ENCODE measurements around the gene MMEL1.

DNA sequence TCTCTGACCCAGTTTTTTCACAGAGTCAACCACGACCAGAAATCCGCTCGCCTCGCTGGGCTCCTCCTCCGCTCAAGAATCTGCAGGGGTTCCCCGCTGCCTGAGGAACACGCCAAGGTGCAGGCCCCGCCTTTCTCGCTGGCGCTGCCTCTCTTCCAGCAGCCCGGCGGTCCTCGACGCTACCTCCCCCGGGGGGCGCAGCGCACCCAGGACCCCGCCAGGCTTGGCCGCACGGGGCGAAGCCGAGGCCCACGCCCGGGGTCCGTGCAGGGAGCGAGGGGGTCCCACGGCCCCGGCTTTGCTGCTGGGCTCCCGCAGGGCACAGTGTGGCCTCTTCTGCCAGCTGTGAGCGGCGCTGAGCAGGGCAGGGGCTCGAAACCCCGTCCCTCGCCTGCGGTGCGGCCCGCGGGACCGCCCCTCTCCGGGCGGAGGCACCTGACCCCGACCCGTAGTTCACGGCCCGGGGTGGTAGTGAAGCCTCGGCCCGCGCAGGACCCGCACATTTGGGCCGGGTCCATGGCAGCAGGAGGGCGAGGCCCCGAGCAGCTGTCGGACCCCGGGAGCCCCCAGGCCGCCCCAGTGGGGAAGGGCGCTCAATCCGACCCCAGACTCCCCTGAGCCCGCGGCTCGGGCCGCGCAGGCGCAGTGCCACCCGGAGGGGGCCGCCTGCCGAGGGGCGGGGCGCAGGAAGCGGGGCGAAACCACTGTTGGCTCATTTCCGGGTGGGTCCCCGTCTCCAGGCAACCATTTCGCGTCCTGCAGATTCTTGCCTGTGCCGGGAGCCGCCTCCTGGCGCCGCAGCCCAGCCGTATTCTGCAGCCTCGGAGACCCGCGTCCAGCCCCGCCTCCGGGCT, 10.0 kb upstream of the MMEL1 start:
- TF ChIP-seq, protein P1, sequence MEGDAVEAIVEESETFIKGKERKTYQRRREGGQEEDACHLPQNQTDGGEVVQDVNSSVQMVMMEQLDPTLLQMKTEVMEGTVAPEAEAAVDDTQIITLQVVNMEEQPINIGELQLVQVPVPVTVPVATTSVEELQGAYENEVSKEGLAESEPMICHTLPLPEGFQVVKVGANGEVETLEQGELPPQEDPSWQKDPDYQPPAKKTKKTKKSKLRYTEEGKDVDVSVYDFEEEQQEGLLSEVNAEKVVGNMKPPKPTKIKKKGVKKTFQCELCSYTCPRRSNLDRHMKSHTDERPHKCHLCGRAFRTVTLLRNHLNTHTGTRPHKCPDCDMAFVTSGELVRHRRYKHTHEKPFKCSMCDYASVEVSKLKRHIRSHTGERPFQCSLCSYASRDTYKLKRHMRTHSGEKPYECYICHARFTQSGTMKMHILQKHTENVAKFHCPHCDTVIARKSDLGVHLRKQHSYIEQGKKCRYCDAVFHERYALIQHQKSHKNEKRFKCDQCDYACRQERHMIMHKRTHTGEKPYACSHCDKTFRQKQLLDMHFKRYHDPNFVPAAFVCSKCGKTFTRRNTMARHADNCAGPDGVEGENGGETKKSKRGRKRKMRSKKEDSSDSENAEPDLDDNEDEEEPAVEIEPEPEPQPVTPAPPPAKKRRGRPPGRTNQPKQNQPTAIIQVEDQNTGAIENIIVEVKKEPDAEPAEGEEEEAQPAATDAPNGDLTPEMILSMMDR (conservative IDR thresholded peaks at IDR 0.05; ENCODE audit: low read length) = 0 out of 2 replicates have a peak, but pooled peaks have one; percentile 14
- TF ChIP-seq EZH2phosphoT487 (IDR thresholded peaks at IDR 0.05; ENCODE audit: borderline replicate concordance, low read depth, low read length) = no peak

Measured in OCI-LY7 (cell line).